GM19324 (cell line): ENCODE results near the gene MGAT4A.
A peak's percentile ranks its signal among the peaks of the same experiment; 100 is the strongest.
"Not testable (repeated sequence)": the region's sequence is repeated elsewhere in the genome, so short reads cannot be mapped to it uniquely, and the experiment has no call there.

Source experiments
- ATAC-seq: cut with Tn5 transposase; IDR thresholded peaks from one replicate; pipeline ENCODE4 v1.9.1; 2021; ENCODE audit warnings: mild to moderate bottlenecking, moderate library complexity; ENCODE audit not compliant: unreplicated experiment, low FRiP score

The MGAT4A gene

GRCh38 chr2:98761267-98761781 lies 30.4 kb upstream of the MGAT4A start:
- ATAC-seq: no peak

DNA sequence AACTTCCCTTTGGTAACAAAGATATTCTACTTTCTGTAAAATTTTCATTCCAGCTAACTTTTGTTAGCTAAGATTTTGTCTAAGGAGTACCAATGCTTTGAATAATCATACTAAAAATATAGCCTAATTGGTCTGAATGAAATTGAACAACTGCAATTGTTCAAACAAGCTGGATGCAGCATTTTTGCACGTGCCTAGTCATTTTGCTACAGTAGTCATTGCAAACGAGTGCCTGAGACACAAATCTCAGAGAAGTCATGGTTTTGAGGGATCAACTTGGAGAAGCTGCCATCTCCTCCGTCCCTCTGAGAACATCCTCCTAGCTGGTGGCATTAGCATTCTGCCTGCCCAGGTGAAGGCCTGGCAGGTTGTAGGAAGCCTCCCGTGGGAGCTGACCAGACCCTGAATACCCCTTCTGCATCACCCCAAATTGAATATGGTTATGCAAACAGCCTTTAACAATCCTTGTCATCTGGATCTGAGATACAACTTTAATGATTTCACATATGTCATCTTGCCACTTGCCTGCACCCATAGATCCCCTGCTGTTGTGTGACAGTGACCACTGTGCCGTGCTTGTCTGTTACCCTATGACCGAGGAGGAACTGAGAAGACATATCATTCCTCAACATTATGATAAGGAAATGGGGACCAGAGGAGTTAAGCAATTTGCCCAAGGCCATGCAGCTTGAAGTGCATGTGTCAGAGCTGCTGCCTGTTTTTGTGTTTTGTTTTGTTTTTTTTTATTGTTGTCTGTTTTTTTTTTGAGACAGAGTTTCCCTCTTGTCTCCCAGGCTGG lies 29.1 kb upstream of the MGAT4A start:
- ATAC-seq: no peak

- ATAC-seq: no peak
Measured at GRCh38 chr2:98759338-98759737, 28.4 kb upstream of the MGAT4A start.

- peak; percentile 83 for ATAC-seq
Measured at GRCh38 chr2:98757904-98758421, 27.0 kb upstream of the MGAT4A start.

DNA sequence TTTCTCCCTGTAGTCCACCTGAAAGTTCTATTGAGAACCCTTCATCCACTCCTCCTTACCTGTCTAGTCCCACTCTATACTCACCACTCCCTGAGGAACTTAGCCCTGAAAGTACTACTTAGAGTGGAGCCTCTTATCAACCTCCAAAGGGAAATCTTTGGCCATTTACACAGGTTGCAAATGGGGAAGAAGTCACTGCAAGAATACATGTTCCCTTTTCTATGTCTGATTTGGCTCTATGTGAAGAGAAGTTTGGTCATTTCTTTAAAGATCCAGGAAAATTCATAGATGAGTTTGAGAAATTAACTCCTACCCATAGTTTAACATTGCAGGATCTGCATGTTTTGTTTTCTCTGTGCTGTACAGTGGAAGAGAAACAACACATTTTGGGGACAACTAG lies 22.9 kb upstream of the MGAT4A start:
- no peak for ATAC-seq

DNA sequence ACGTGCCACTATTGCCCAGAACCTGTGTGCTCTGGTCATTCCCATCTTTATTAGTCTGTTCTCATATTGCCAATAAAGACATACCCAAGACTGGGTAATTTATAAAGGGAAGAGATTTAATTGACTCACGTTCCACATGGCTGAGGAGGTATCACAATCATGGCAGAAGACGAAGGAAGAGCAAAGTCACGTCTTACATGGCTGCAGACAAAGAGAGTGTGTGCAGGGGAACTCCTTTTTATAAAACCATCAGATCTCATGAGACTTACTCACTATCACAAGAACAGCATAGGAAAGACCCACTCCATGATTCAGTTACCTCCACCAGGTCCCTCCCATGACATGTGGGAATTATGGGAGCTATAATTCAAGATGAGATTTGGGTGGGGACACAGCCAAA lies 21.8 kb upstream of the MGAT4A start:
- ATAC-seq: not testable (repeated sequence)

DNA sequence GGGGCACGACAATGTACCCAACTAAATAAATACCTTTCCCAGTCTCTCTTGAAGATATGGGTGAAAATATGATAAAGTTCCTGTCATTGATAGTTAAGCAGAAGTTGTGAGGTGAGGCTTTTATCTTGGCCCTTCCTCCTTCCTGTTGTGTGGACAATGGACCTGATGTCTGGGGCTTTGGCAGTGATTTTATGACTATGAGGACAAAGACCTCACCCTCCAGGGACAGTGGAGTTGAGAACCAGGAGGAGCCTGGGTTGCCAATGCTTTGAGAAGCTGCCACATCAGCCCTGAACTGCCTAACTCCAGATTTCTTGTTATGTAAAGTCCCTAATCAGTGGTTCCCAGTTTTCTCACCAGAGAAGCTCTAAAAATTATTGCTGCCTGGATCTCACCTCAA lies 20.8 kb upstream of the MGAT4A start:
- no peak for ATAC-seq

- no peak for ATAC-seq
Measured at GRCh38 chr2:98750593-98751282, 19.8 kb upstream of the MGAT4A start.

- no peak for ATAC-seq
Measured at GRCh38 chr2:98749066-98749450, 18.1 kb upstream of the MGAT4A start.

- no peak for ATAC-seq
Measured at GRCh38 chr2:98748292-98749065, 17.5 kb upstream of the MGAT4A start.

GRCh38 chr2:98747888-98748287 lies 17.0 kb upstream of the MGAT4A start:
- ATAC-seq: no peak

GRCh38 chr2:98746426-98746825 lies 15.5 kb upstream of the MGAT4A start:
- no peak for ATAC-seq

GRCh38 chr2:98744595-98744994 lies 13.7 kb upstream of the MGAT4A start:
- ATAC-seq: no peak

- ATAC-seq: no peak
Measured at GRCh38 chr2:98743835-98744234, 12.9 kb upstream of the MGAT4A start.

- no peak for ATAC-seq
Measured at GRCh38 chr2:98739020-98739419, 8.1 kb upstream of the MGAT4A start.

- no peak for ATAC-seq
Measured at GRCh38 chr2:98738304-98738703, 7.4 kb upstream of the MGAT4A start.

DNA sequence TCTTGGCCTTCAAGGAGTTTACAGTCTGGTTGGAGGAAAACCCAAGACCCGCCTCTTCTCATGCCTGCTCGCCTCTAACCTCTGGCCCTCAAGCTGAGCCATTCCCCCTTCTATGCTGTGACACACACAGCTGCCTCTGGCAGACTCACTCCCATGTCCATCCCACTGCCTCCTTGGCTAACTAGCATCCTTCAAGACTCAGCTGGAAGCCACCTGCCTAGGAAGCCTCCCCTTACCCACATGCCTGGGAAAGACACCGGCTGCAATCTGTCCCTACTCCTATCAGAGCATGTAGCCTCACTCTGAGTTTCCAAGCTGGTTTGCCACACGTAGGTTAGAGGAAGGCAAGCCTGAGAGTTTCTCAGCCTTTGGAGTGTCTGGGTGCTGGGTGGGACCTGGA lies 6.9 kb upstream of the MGAT4A start:
- ATAC-seq: no peak

DNA sequence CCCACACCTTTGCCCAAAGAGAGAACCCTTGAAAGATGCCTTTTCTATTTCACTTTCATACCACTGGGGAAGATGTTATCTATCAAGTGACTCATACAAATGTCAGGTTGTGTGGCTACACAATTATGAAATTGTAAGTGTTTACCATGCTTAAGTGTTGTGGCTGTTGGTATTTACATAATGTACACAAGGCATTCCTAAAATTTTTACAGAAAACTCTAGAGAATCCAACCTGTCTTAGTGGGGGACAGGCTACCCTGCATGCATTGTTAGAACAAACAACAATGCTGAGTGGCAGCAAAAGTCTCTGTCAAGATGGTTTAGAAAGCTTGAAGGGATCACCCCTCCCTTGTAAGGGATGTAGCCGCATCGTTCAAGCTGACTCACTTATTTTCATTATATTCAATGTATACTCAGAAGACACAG lies 5.5 kb upstream of the MGAT4A start:
- no peak for ATAC-seq

DNA sequence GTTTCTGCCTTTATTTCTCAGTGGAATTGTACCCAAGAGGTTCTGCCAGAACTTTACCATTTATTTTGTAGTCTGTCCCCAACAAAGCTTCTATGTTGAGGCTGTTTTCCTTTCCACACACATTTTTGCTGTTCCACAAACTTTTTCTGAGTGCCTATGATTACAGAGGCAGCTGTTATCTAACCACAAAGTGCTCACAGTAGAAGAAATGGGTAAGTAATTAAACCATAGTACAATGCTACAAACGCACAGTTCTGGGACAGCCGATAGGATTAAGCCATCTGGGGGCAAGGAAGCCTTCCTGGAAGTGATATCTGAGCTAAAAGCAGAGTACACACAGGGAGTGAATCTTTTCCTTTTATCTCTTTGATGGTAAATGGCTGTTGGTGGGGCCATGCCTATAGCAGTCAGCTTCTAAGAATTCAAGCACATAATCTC lies 3.9 kb upstream of the MGAT4A start:
- no peak for ATAC-seq

GRCh38 chr2:98734162-98734561 lies 3.2 kb upstream of the MGAT4A start:
- ATAC-seq: no peak
